DOHH2 (cell line): ENCODE data around the gene ZNF169.

ENCODE experiments used
- CTCF ChIP-seq: fragments of 200-600 bp; sonication (generic); IDR thresholded peaks from one replicate; pipeline ENCODE4 v1.5.1; 2014; ENCODE audit warnings: antibody characterized with exemption, mild to moderate bottlenecking, low read depth, low read length; ENCODE audit not compliant: poor library complexity, severe bottlenecking
- EZH2phosphoT487 ChIP-seq: fragments of 200-600 bp; sonication (generic); IDR thresholded peaks from 2 replicates; pipeline ENCODE4 v1.6.1; 2017; ENCODE audit warnings: borderline replicate concordance, mild to moderate bottlenecking, antibody characterized with exemption, low read length, moderate library complexity, mixed read lengths

- no peak for TF ChIP-seq CTCF
- TF ChIP-seq EZH2phosphoT487, result no peak
These were observed 40.0 kb downstream of the ZNF169 start for GRCh38 chr9:94298949-94299599.
